ENCODE results near the gene RPGR.

RPGR gene

DNA sequence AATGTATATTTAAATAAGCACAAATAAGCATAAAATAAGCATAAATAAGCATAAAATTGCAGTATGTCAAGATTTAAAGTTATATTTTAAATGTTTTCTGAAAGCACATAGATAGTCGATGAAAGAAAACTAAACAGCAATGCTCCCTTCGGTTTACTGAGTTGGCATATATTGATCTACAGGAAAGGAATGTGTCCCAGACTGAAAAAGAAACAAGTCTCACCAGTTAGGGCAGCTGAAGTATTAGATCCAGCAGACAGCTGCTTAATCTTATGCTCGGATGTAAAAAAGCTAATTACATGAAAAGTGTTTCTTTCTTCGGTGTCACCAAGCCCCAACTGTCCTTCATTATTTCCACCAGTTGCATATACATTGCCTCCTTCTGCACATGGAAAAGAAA lies 8.7 kb downstream of the RPGR start:
- no peak for DNase-seq

DNA sequence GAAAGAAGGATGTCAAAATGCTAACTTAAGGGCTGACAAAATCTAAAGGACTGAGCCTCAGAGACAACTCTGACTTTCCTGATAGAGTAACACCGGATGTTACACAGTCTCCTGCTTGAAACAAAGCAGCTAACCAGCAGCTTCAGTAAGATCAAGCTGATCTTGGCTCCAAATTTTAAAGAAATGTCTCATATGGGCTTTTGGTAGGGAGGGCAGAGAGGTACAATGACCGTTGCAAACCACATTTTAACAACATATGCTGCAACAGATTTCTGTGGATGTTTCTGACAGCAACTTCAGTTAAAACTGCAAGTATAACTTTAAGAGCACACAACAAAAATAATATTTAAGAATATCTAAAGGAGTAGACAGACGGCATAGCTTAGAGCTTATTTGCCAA lies 9.1 kb downstream of the RPGR start:
- DNase-seq, result no peak

DNA sequence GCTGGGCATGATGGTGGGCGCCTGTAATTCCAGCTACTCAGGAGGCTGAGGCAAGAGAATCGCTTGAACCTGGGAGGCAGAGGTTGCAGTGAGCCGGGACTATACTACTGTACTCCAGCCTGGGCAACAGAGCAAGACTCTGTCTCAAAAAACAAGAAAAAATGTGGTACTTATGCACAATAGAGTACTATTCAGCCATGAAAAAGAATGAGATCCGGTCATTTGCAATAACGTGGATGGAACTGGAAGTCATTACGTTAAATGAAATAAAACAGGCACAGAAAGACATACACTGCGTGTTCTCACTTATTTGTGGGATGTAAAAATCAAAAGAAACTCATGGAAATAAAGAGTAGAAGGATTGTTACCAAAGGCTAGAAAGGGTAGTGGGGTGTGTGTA lies 12.1 kb downstream of the RPGR start:
- DNase-seq, result no peak

DNA sequence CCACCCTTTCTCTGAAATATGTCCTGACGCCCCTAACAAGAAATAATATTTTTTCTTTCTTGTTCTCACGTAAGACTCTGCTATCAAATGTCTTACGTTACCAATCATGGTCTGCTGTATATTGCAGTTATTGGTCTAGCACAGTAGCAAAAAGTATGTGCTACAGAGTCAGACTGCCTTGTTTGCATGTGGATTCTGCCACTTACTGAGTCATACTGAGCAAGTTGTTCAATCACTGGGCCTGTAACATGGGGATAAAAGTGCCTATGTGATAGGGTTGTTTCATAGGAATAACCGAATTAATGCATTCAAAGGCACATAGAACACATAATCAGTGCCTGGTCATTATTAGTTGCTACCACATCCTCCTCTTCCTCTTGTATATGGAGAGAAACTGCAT lies 14.1 kb downstream of the RPGR start:
- no peak for DNase-seq

DNA sequence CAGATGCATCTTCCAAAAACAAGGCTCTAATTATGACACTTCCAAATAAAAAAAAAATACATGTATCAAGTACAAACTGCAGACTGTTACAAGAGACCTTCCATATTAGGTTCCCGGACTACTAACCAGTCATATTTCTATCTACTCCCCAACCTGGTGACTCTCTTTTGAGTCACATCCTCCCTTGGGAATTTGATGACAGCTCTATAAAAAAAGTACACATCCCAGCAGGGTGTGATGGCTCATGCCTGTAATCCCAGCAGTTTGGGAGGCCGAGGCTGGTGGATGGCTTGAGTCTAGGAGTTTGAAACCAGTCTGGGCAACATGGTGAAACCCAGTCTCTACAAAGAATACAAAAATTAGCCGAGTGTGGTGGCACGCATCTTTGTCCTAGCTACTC lies 14.9 kb downstream of the RPGR start:
- DNase-seq, result no peak

DNA sequence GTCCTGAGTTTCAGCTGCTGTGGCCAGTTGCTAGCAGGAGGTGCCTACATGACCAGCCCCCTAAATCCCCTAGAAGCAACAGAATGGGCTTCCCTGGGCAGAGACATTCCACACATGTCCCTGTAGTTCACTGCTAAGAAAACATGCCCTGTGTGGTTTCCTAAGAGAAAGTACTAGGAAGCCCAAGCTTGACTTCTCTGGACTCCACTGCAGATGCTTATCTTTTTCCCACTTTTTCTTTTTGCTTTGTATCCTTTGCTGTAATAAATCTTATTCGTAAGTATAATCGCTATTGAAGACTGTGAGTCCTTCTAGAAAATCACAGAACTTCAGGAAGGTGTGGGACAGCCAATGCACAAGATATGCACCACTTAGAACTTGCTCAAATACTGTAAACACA lies 15.6 kb downstream of the RPGR start:
- no peak for DNase-seq

DNA sequence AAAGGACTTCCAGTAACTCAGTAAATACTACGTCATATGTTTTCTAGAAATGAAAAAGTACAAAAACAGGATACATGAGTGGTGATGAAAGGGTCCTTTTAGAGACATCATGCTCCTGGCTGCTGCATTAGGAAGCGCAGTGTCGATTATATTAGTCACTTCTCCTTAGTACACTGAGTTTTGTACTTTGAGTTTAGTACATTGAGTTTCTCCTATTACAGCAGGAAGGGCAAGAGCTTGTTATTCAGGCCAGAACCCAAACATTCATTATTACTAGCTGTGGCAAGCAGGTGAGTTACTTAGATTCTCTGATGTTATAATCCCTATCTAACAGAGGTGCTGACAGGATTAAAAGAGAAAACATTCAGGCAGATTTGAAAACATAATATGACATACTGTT lies 21.3 kb downstream of the RPGR start:
- DNase-seq, result no peak

DNA sequence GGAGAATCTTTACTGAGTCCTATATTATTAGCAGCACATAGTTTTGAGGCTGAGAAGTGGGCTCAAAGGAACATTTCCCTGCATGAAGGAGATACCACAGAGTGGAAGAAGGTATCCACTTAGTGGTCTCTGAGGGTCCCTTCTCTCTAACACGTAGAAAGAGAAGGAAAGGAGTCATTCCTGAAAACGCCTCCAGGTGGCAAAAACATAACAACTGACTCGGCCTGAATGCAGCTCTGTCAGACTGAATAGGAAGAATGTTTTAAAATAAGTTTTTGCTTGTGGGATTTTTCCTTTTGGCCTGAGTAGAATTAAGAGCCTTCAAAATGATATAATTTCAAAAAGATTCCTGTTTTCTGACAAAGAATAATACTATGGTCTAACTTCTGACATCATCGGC lies 23.3 kb downstream of the RPGR start:
- no peak for DNase-seq

DNA sequence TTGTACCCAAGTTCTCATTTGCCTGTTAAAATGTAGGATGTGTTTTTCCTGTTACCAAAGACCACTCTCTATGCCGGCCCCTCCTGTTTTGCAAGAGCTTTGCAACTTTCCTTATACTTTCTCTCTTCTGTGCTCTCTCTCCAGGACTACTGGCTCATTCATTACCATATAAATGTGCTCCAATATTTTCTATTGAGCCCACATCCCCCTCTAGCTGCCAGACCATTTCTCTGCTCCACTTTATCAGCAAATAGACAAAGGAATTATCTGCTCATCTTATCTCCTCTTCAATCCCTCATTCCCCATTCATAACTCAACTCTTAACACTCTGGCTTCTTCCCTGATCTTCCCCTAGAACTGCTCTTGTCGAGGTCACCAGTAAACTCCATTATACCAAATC lies 33.6 kb downstream of the RPGR start:
- no peak for DNase-seq

DNA sequence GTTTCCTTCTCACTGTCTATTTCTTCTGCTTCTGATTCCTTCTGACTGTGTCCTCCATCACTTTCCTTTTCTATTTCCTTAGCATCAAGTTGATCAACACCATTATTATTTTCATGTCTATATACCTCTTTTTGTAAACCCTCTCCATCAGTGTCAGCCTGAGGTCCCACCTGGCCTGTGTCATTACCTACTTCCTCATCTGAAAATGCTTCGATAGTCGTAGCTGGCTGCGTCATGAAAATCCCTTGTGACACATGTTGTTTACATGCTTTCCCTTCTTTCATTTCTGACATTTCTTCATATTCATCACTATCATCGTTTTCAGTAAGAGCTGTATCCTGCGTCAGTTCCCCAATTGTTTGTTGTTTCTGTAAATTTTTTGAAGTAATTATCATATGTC lies 39.6 kb downstream of the RPGR start:
- no peak for DNase-seq

DNA sequence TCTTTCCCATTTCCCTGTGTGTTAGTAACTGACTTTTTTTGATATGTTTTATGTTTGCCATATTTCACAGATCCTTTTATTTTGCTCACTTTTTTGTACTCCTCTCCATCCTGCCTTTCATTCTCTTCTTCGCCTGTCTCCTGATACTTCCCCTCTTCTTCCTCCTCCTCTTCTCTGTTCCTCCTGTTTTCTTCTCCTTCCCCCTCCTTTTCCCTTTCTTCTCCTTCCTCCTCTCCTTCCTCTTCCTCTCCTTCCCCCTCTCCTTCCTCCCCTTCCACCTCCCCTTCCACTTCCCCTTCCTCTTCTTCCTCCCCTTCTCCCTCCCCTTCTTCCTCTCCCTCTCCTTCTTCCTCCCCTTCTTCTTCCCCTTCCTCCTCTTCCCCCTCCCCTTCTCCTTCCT lies 41.7 kb downstream of the RPGR start:
- DNase-seq, result no peak

DNA sequence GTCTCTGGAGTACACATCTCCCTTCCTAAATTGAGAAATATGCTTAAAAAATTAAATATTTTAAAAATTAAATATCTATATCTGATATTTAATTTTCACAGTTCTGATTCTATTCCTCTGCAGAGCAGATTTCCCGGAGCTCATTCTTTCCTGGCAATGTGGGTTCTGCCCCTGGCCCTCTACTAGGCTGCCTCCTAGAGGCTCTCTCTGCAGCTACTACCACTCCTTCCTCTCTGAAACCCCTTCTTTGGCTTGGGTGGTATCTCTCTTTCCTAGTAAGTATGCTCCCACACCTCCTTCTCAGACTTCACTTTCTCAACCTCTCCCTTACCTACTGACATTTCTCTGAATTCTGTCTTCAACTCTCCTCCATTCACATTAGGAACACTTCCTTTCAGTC lies 45.3 kb downstream of the RPGR start:
- no peak for DNase-seq

DNA sequence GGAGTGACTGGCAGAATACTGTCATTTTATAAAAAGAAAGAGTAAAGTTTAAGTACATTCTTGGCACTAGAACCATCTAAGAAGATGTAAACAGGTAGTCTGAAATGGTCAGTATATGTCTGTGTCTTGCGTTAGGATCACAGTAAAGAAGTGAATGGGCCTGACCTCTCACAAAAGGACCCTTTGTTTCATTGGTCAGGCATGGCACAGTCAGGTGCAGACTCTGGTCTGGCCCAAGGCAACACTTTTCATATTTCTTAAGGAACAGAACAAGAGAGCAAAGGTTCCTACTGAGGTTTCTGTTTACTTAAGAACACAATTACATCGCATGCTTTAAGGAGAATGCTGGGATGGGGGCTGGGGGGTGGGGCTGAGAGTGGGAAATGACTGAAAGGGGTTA lies 48.1 kb downstream of the RPGR start:
- DNase-seq, result no peak

DNA sequence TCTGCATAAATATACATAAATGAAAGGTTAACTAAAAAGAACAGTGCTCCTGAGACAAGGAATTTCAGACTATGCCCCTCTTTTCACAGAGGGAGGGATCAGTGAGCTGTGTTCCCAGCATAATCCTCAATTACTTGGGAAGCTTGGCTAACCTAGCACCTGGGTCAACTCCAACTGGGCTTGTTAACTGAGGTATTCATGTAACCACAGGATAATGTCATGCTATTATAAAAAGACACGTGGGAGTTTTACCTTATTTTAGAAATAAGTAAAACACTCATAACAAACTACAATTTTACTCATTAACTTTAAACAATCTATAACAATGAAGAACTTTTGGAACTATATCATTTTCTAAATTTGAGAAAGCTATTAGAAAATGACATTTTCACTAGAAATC lies 48.6 kb downstream of the RPGR start:
- DNase-seq, result no peak

DNA sequence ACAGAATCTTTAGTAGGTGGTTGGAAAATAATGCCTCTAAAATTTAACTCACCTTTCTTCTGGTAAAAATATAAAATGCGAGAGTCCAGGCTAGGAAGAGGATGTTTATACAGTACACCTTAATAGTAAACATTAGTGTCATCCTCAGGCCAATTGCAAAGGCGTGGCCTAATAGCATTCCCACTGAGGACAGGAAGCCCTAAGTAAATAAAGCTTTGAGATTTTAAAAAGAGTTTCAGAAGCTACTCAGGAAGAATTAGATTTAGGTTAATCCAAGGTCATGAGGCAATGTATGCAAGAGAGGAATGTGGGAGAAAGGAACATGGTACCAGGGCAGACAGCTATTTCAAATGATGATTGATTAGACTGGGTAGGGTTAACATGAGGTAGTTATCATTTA lies 49.5 kb downstream of the RPGR start:
- DNase-seq, result no peak

DNA sequence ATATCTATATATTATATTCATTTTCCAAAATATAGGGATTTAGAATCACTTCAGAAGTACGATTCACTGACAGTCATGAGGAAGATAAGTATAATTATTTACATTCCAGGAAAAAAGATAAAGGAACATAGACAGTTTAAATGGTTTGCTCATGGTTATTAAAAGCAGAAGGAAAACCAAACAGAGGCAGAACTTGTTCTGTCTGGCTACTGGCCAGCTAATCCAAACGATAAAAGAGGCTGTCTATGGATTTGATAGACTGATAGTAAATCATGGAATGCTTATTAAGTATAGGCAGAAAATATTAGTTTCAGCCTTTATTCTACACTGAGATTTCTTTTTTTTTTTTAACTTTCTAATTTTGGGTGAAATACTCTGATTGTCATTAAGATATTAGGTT lies 50.2 kb downstream of the RPGR start:
- DNase-seq, result no peak

DNA sequence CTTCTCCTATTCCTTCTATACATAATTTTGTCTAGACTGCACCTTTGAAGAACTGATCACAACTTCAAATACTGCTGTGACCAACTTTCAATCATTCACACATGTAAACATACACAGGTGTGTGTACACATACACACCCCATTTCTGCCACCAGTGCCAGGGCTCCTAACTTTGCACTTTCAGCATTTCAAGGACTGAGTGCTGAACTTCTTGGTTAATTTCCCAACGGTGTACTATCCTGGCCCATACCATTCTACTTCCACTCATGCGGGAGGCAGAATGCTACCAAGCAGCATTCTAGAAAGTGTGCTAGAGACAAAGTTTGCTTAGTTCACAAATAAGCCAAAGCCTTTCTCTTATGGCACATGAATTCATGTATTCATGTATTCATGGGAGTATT lies 51.2 kb downstream of the RPGR start:
- DNase-seq, result no peak

DNA sequence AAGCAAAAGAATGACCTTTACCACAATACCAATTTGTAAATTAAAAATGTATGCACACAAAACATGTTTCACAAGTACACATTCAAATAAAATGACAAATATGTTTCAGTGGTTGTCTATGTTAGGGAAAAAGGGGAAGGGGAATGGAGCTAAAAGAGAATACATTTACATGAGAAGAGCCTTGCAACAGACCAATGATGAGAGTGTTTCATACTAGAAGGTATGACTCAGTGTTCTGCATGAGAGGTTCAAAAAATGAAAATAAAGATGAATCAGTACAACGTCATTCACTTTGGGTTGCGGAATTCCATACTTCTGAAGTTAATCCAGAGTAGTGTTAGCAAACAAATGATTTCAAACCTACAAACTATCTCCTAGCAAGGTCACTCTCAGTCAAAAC lies 51.7 kb downstream of the RPGR start:
- DNase-seq, result no peak

DNA sequence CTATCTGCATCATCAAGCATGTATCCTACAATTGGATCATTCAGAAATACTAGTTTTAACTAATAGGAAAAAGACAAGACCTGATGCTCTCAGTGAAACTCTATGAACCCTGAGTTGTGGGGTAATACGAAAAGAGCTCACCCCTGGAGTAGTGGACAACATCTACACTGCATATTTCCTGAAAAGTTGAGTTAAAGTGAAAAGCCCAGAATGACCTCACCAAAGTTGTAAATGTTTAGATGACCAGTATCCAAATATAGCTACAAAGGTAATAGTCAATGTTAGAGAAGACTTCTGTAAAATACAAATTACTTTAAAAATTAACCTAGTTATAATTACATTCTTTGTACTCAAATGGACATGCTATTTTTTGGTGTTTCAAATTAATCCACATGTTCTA lies 53.9 kb downstream of the RPGR start:
- DNase-seq, result no peak

DNA sequence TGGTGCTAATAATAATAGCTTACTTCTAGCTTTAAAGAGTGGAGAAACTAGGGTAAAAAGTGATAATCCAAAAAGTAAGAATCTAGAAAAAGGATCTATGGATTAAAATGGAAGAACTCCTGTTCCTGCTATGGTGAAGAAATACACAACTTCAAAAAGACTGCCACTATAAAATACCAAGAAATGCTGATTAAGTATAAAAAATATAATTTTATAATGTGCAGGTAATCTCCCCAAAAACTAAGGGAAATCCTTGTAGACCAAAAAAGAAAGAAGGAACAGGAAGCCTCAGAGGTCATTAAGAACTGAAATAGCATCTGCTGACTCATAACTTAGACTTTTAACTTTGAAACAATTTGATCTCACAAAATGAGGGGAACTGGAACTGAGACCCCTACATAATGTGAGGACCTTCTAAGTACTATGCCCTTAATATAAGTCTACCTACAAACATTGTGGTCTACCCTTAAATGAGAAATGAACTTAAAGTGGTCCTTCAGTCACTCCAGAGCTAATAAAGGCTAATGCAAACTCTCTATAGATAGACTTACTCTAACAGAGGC lies 56.1 kb downstream of the RPGR start:
- DNase-seq, result no peak

DNA sequence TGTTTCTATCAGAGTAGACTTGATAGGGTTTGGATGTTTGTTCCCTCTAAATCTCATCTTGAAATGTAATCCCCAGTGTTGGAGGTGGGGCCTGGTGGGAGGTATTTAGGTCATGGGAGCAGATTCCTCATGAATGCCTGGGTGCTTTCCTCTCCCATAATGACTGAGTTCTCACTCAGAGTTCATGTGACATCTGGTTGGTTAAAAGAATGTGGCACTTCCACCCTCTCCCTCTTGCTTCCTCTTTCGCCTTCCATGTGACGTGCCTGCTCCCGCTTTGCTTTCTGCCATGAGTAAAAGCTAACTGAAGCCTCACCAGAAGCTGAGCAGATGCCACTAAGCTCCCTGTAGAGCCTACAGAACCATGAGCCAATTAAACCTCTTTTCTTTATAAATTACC lies 59.3 kb downstream of the RPGR start:
- DNase-seq, result no peak

DNA sequence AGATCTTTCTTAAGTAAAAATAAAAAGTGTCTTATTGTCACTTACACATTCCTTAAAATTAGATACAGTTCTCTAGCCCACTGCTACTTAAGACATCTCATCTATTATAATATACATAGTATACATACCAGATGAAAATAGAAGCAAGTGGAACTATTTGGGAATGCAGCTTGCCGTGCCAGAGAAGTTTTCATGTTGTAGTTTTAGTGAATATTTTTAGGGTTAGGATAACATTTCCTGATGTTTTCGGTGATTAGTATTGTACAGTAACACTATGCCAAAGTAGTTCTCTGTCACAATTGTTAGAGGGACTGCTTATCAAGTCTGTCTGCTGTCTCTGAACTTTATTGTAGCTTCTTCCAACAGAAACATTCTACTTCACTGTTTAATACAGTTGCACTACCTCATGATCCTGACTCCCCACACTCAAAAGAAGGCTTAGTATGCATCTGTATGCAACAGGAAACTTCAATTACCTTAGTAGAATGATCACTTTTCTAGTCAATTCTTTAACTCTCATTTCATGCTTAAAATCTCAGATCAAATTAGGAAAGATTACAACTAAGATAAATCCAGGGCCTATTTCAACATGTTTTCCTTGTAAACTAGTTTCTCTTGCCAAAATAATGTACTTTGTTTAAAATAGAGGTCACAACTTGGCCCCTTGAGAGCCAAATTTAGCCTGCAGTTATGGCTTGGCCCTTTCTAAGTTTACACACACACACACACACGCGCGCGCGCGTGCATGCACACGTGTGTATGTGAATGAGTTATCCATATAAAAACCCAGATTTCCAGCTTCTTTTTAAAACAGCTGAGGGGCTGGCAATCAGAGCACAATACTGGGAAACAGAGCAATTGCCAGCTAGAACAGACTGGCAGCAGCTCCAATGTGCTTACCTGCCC lies 64.3 kb downstream of the RPGR start:
- DNase-seq, result no peak

DNA sequence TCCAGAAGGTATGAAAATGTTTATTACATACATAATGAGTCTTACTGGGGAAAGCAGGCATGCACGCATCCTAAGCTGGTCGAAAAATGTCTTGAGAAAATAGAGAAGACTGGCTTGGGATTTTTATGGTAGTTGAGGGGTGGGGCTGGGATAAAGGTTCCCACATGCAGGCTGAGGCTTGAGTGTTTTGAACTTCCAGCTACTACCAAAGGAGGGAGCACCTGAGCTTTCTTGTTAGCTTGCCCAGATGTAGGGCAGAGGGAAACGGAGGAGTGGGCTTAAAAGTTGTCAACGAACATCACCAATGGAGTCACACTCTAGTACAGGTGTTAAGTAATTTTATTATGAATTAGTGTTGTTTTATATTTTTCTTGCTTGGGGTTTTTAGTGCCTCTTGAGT lies 67.1 kb downstream of the RPGR start:
- DNase-seq, result no peak

DNA sequence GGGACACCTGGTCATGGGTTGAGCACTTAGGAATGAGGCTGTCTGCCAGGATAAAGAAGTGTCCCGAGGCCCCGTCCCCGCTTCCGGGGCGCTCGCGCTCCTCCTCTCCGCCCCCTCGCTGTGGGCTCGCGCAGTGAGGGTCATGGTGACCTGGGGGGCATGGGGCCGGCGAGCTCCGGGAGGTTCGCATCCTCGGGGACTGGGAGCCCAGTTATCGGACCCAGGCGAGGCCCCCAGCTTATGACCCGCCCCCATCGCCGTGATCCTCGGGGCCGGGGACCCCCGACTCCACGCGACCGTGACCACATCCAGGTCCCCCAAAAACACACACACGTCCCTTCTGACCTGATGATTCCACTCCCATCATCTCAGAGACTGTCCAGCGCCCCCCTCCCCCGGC lies 71.3 kb downstream of the RPGR start:
- DNase-seq, result no peak

DNA sequence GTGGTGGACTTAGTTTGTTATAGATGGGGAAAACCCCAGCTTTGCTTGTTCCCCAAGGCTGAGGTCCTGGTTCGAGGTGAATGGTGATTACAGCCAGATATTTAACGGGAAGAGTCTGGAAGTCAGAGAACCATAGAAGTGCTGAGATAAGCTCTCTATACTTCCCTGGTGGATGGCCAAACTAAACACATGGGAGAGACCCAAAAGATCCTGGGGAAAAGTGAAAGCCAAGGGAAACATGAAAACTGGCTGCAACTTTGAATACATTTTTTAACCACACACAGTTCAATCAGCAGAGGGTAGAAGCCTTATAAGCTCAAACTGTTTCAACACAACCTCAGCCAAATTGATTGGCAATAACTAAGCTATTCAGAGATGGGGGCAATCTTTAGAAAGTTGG lies 77.3 kb downstream of the RPGR start:
- no peak for DNase-seq
